Calu3 (cell line): ENCODE measurements around the gene OR5L1. TPM values are rescaled to one million over a fixed set of nuclear protein-coding genes. Genes with fewer than 3 reads are reported as not detected.

ENCODE experiments used
- BruUV-seq: library from RNA; stranded (reverse); fragments of 400-500 nt; replicated peaks from 2 replicates; lab custom pipeline; 2021; lab: Mats Ljungman, UMichigan
- CTCF ChIA-PET: fragments of 300-600 bp; sonication (Branson Sonifier 250); formaldehyde crosslinking; loops from one replicate; lab custom pipeline; 2022; ENCODE audit warnings: antibody characterized with exemption; lab: Charles Lee
- DNase-seq: peaks from one replicate; pipeline ENCODE4 v3.0.0; 2022
- H3K27ac Mint-ChIP-seq: one replicate; pipeline ENCODE4 v1.8.0; 2022; ENCODE audit warnings: mixed read lengths; ENCODE audit not compliant: unreplicated experiment
- H3K27me3 Mint-ChIP-seq: one replicate; pipeline ENCODE4 v1.8.0; 2022; ENCODE audit warnings: mixed read lengths; ENCODE audit not compliant: unreplicated experiment
- H3K36me3 Mint-ChIP-seq: one replicate; pipeline ENCODE4 v1.8.0; 2022; ENCODE audit warnings: mild to moderate bottlenecking, moderate library complexity, mixed read lengths; ENCODE audit not compliant: insufficient read depth, unreplicated experiment
- H3K4me1 Mint-ChIP-seq: one replicate; pipeline ENCODE4 v1.8.0; 2022; ENCODE audit warnings: mild to moderate bottlenecking, low read depth, mixed read lengths; ENCODE audit not compliant: unreplicated experiment
- H3K4me3 Mint-ChIP-seq: one replicate; pipeline ENCODE4 v1.8.0; 2022; ENCODE audit warnings: mild to moderate bottlenecking, low read depth, moderate library complexity, mixed read lengths; ENCODE audit not compliant: unreplicated experiment
- H3K9me3 Mint-ChIP-seq: one replicate; pipeline ENCODE4 v1.8.0; 2022; ENCODE audit warnings: low read depth, mixed read lengths; ENCODE audit not compliant: unreplicated experiment
- CTCF ChIP-seq: fragments of 200-600 bp; IDR thresholded peaks from one replicate; pipeline ENCODE4 v1.8.0; 2022; ENCODE audit warnings: antibody characterized with exemption; ENCODE audit not compliant: unreplicated experiment
- intact Hi-C: fragments of 100-400 bp; cut with micrococcal nuclease; formaldehyde crosslinking; loops from one replicate; pipeline ENCODE4 v1.10.0; 2022; ENCODE audit not compliant: unreplicated experiment
- total RNA-seq: library from RNA; stranded (reverse); gene quantifications from 2 replicates; pipeline ENCODE4 v1.2.3, GENCODE V29; 2022

Gene OR5L1
- total RNA-seq, 1 experiment from 2014 or later = not detected

GRCh38 chr11:55854704-55855103 is 43.5 kb downstream of the OR5L1 start:
- CTCF ChIA-PET = no interaction called here
- Mint-ChIP-seq H3K4me3 (no peak overlapping the region), H3K9me3 (peaks cover 17% of the 10 kb centered on the region), H3K4me1 (no peaks in the 10 kb centered on the region), H3K36me3 (no peaks in the 10 kb centered on the region), H3K27me3 (no peaks in the 10 kb centered on the region), H3K27ac (no peak overlapping the region)
- TF ChIP-seq CTCF = no peak
- no peak for DNase-seq
- BruUV-seq = no TSS peak
- intact Hi-C loops = no loop called here

Other genes with a start within 250 kb of the OR5L1 start
- not detected in 2 replicates for gene OR4C16, start 239.2 kb upstream of the OR5L1 start, total RNA-seq
- gene OR4C11, start 203.7 kb upstream of the OR5L1 start, total RNA-seq = not detected in 2 replicates
- gene OR4P4, start 176.3 kb upstream of the OR5L1 start, total RNA-seq = not detected in 2 replicates
- gene OR4S2, start 163.0 kb upstream of the OR5L1 start, total RNA-seq = not detected in 2 replicates
- gene OR4C6, start 149.2 kb upstream of the OR5L1 start, total RNA-seq = 0.47 and 0.95 TPM in 2 replicates
- gene OR5D13, start 37.9 kb upstream of the OR5L1 start, total RNA-seq = not detected in 2 replicates
- gene OR5D14, start 15.8 kb upstream of the OR5L1 start, total RNA-seq = not detected in 2 replicates
- gene OR5D18, start 8.3 kb downstream of the OR5L1 start, total RNA-seq = not detected in 2 replicates
- gene OR5L2, start 15.9 kb downstream of the OR5L1 start, total RNA-seq = not detected in 2 replicates
- not detected in 2 replicates for gene OR5D16, start 27.4 kb downstream of the OR5L1 start, total RNA-seq
- gene TRIM51, start 71.9 kb downstream of the OR5L1 start, total RNA-seq = not detected in 2 replicates
- gene OR5W2, start 103.2 kb downstream of the OR5L1 start, total RNA-seq = not detected in 2 replicates
- gene OR5I1, start 125.0 kb downstream of the OR5L1 start, total RNA-seq = not detected in 2 replicates
- not detected in 2 replicates for gene OR10AG1, start 158.6 kb downstream of the OR5L1 start, total RNA-seq
- gene OR5F1, start 183.3 kb downstream of the OR5L1 start, total RNA-seq = not detected in 2 replicates
- not detected in 2 replicates for gene OR5AS1, start 216.3 kb downstream of the OR5L1 start, total RNA-seq